Large intestine (tissue), 3 donors: ENCODE results near the gene PLAAT1. TPM values are rescaled to one million over a fixed set of nuclear protein-coding genes. Genes with fewer than 3 reads are reported as not detected.

Experiments
- DNase-seq, 2 donors: peaks; one replicate each; pipeline versions ENCODE4 v3.0.0 to v3.0.0-alpha.2; 2013
- H3K27ac ChIP-seq: one replicate; pipeline ENCODE4 v1.5.1; 2013; ENCODE audit warnings: low read length
- H3K27me3 ChIP-seq: 2 replicates; pipeline ENCODE4 v1.6.1; 2013; ENCODE audit warnings: low read length; ENCODE audit not compliant: control insufficient read depth, insufficient read depth
- H3K36me3 ChIP-seq: 2 replicates; pipeline ENCODE4 v1.6.1; 2013; ENCODE audit warnings: low read length; ENCODE audit not compliant: control insufficient read depth, insufficient read depth
- H3K4me1 ChIP-seq: one replicate; pipeline ENCODE4 v1.6.1; 2013; ENCODE audit warnings: low read length; ENCODE audit not compliant: control insufficient read depth, insufficient read depth
- H3K4me3 ChIP-seq: one replicate; pipeline ENCODE4 v1.5.1; 2013; ENCODE audit warnings: low read length
- H3K9me3 ChIP-seq: one replicate; pipeline ENCODE4 v1.6.1; 2013; ENCODE audit warnings: mild to moderate bottlenecking, low read depth, low read length, moderate library complexity; ENCODE audit not compliant: control insufficient read depth
- WGBS: methylation state at CpG from one replicate; pipeline ENCODE4 v1.1.5; 2013; ENCODE audit warnings: low lambda C conversion rate; ENCODE audit not compliant: insufficient coverage; 5-methylcytosine and 5-hydroxymethylcytosine counted together
- polyA plus RNA-seq: library from polyadenylated mRNA; unstranded; fragments of 120-200 nt; gene quantifications from one replicate; pipeline ENCODE4 v1.2.1, GENCODE V29; 2013

PLAAT1 gene
- polyA plus RNA-seq, 1 donor = 0.24 TPM

DNA sequence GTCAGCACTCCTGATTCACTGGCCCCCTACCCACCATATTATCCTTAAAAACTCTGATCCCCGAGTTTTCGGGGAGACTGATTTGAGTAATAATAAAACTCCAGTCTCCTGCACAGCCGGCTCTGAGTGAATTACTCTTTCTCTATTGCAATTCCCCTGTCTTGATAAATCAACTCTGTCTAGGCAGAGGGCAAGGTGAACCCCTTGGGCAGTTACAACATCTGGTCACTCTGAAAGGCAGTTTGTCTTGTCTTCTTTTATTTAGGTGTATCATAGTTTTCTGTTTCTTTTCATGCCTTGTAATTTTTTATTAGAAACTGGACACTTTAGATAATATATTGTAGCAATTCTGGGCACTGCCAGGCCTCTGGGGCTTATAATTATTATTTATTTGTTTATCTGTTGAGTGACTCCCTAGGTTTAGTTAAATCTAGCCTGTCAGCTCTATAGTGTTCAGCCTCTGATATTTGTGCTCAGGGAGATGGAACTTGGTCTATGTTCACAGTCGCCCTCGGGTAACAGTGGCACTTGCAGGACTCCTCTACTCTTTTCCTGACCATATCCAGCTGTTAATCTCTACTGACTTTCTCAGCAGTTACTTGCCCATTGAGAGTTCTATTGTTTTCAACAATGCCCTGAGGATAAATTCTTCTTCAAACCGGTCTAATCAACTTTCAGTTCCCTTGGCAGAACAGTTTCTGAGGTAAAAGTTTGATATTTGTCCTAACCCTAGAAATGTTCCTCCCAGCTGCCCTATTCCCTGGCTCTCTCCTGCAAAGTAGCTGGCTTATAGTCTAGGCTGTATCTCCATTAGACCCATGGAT, 15.5 kb upstream of the PLAAT1 start:
- no CpG with 5 or more reads among the region's 6 CpGs for WGBS

GRCh38 chr3:193228206-193228605, 12.8 kb upstream of the PLAAT1 start:
- Histone ChIP-seq H3K36me3 (no peaks in the 10 kb centered on the region), H3K27me3 (no peaks in the 10 kb centered on the region), H3K27ac (no peak overlapping the region), H3K4me1 (no peaks in the 10 kb centered on the region), H3K4me3 (no peak overlapping the region), H3K9me3 (no peaks in the 10 kb centered on the region)
- no peak for DNase-seq
- WGBS = no CpG with 5 or more reads among the region's 6 CpGs

More for the DNA sequence above, 15.5 kb upstream of the PLAAT1 start:
- H3K36me3 ChIP-seq = no peaks in the 10 kb centered on the region
- no peak overlapping the region for H3K27ac ChIP-seq
- no peaks in the 10 kb centered on the region for H3K27me3 ChIP-seq
- H3K4me1 ChIP-seq = no peaks in the 10 kb centered on the region
- no peak for DNase-seq
- H3K4me3 ChIP-seq = no peak overlapping the region
- H3K9me3 ChIP-seq = no peaks in the 10 kb centered on the region

DNA sequence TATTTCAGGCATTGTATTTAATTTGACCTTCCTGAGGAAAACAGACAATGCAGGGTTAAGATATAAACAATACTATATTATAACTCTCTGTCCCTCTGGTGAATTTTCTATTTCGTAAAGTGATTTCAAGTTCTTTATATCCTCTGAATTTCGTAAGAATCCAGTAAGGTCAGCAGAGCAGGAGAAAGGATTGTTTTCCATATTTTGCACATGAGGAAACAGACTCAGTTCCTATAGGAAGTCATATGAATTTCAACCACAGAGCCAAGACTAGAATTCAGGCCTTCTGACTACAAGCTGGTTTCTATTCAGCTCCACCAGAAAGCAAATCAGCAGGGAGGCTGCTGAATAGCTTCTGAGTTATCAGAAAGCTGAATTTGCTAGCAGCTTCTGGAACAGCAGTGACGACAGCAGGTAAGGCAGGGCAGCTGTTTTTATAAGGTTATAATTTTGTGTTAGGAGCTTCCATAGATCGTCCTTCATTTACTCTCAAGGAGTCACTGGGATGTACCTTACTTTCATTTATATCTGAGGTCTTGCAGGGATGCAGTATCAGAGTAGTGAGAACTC, 11.1 kb upstream of the PLAAT1 start:
- H3K4me1 ChIP-seq = no peaks in the 10 kb centered on the region
- 92% methylated on average over 2 of the region's 4 CpGs for WGBS

GRCh38 chr3:193230610-193231009, 10.4 kb upstream of the PLAAT1 start:
- WGBS = 100% methylated on average over 1 of the region's 4 CpGs

More for the DNA sequence above, 11.1 kb upstream of the PLAAT1 start:
- no peaks in the 10 kb centered on the region for H3K9me3 ChIP-seq
- H3K27ac ChIP-seq = no peak overlapping the region
- no peaks in the 10 kb centered on the region for H3K36me3 ChIP-seq
- no peaks in the 10 kb centered on the region for H3K27me3 ChIP-seq
- H3K4me3 ChIP-seq = no peak overlapping the region
- DNase-seq = no peak

GRCh38 chr3:193231201-193231600, 9.8 kb upstream of the PLAAT1 start:
- H3K27ac ChIP-seq = no peak overlapping the region
- no peaks in the 10 kb centered on the region for H3K27me3 ChIP-seq
- DNase-seq = no peak
- no peaks in the 10 kb centered on the region for H3K36me3 ChIP-seq
- H3K4me1 ChIP-seq = no peaks in the 10 kb centered on the region
- no peak overlapping the region for H3K4me3 ChIP-seq
- H3K9me3 ChIP-seq = no peaks in the 10 kb centered on the region
- WGBS = no CpG with 5 or more reads among the region's 6 CpGs

More at GRCh38 chr3:193230610-193231009, 10.4 kb upstream of the PLAAT1 start:
- H3K36me3 ChIP-seq = no peaks in the 10 kb centered on the region
- no peaks in the 10 kb centered on the region for H3K4me1 ChIP-seq
- no peak for DNase-seq
- H3K9me3 ChIP-seq = no peaks in the 10 kb centered on the region
- no peak overlapping the region for H3K4me3 ChIP-seq
- no peak overlapping the region for H3K27ac ChIP-seq
- no peaks in the 10 kb centered on the region for H3K27me3 ChIP-seq

GRCh38 chr3:193236599-193236998, 4.4 kb upstream of the PLAAT1 start:
- Histone ChIP-seq H3K27ac (no peak overlapping the region), H3K36me3 (no peaks in the 10 kb centered on the region), H3K27me3 (peaks cover 8% of the 10 kb centered on the region), H3K4me3 (no peak overlapping the region), H3K9me3 (no peaks in the 10 kb centered on the region), H3K4me1 (peaks cover 2% of the 10 kb centered on the region)
- WGBS = 29% methylated on average over 1 of the region's 4 CpGs
- no peak for DNase-seq

GRCh38 chr3:193237030-193237429, 4.0 kb upstream of the PLAAT1 start:
- peaks cover 2% of the 10 kb centered on the region for H3K4me1 ChIP-seq
- no peaks in the 10 kb centered on the region for H3K9me3 ChIP-seq
- H3K27me3 ChIP-seq = peaks cover 13% of the 10 kb centered on the region
- no peak overlapping the region for H3K27ac ChIP-seq
- no peak overlapping the region for H3K4me3 ChIP-seq
- WGBS = no CpG with 5 or more reads among the region's 5 CpGs
- no peaks in the 10 kb centered on the region for H3K36me3 ChIP-seq
- no peak for DNase-seq

- H3K9me3 ChIP-seq = no peaks in the 10 kb centered on the region
- no peaks in the 10 kb centered on the region for H3K36me3 ChIP-seq
- peaks cover 20% of the 10 kb centered on the region for H3K27me3 ChIP-seq
- DNase-seq = no peak
- H3K4me3 ChIP-seq = peak overlapping the region; percentile 50
- no peak overlapping the region for H3K27ac ChIP-seq
- H3K4me1 ChIP-seq = peaks cover 2% of the 10 kb centered on the region
- WGBS = no CpG with 5 or more reads among the region's 9 CpGs
Measured at GRCh38 chr3:193240436-193240849, 579 bp upstream of the PLAAT1 start.

- no peak overlapping the region for H3K27ac ChIP-seq
- no peak overlapping the region for H3K4me3 ChIP-seq
- 93% methylated on average over 10 of the region's 11 CpGs for WGBS
- H3K4me1 ChIP-seq = peaks cover 2% of the 10 kb centered on the region
- H3K36me3 ChIP-seq = no peaks in the 10 kb centered on the region
- H3K27me3 ChIP-seq = peaks cover 20% of the 10 kb centered on the region
- H3K9me3 ChIP-seq = no peaks in the 10 kb centered on the region
- no peak for DNase-seq
Measured at GRCh38 chr3:193241716-193242115, 694 bp downstream of the PLAAT1 start.

- H3K9me3 ChIP-seq = peaks cover 7% of the 10 kb centered on the region
- no CpG with 5 or more reads among the region's 3 CpGs for WGBS
- no peak overlapping the region for H3K27ac ChIP-seq
Measured at GRCh38 chr3:193243571-193243970, 2.5 kb downstream of the PLAAT1 start.

More at GRCh38 chr3:193243571-193243970, 2.5 kb downstream of the PLAAT1 start:
- no peak for DNase-seq
- Histone ChIP-seq H3K36me3 (no peaks in the 10 kb centered on the region), H3K4me1 (peaks cover 2% of the 10 kb centered on the region), H3K4me3 (no peak overlapping the region), H3K27me3 (peaks cover 20% of the 10 kb centered on the region)
